ENCODE measurements around the gene SPTBN4.

Gene SPTBN4

DNA sequence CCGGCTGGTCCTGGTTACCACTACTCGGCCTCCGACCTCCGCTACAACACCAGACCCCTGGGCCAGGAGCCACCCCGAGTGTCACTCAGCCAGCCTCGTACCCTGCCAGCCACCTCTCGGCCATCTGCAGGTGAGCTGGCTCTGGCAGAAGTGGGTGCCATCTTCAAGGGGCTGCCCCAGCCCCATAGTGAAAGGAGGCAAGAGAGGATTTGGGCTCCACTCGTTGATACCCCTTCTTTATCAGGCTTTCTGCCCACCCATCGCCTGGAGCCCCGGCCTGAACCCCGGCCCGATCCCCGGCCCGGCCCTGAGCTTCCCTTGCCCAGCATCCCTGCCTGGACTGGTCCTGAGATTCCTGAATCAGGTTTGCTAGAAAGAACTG is 141.4 kb downstream of the SPTBN4 start:
- TF ChIP-seq CTCF (IDR thresholded peaks at IDR 0.05; ENCODE audit: control extremely low read depth, extremely low read depth, low read depth, missing control alignments) = no peak
- DNase-seq (ENCODE audit: extremely low spot score) = no peak
- CTCF ChIA-PET = interaction anchor here (1.5 to 2.9 kb wide), 2 partner anchors 26 to 59 kb away, joined by 3 to 16 read pairs; no protein-coding TSS in a partner anchor
- POLR2A ChIA-PET = interaction anchor here (0.5 kb wide), 1 partner anchor 281 kb away, joined by 4 read pairs; no protein-coding TSS in a partner anchor

DNA sequence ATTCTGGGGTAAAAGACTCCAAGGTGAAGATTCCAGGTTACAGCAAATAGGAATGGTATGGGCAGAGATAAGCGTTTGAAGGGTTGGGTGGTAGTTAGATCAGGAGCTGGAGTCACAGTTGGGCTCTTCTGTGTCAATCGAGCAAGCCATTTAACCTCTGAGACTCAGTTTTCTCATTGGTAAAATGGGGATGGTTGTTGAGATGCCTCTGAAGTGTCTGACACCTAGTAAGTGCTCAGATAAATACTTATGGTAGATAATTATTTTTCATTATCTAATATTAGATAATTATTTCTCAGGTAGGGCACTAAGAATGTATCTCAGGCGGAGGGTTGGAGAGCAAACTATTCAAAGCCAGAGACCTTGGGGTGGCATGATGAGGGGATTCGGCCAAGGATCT is 142.2 kb downstream of the SPTBN4 start:
- ChIA-PET CTCF (interaction anchor here (1.5 to 2.9 kb wide), 2 partner anchors 25 to 59 kb away, joined by 3 to 16 read pairs; no protein-coding TSS in a partner anchor), POLR2A (no interaction called here)
- TF ChIP-seq CTCF (IDR thresholded peaks at IDR 0.05; ENCODE audit: control extremely low read depth, extremely low read depth, low read depth, missing control alignments) = no peak
- DNase-seq (ENCODE audit: extremely low spot score) = no peak

DNA sequence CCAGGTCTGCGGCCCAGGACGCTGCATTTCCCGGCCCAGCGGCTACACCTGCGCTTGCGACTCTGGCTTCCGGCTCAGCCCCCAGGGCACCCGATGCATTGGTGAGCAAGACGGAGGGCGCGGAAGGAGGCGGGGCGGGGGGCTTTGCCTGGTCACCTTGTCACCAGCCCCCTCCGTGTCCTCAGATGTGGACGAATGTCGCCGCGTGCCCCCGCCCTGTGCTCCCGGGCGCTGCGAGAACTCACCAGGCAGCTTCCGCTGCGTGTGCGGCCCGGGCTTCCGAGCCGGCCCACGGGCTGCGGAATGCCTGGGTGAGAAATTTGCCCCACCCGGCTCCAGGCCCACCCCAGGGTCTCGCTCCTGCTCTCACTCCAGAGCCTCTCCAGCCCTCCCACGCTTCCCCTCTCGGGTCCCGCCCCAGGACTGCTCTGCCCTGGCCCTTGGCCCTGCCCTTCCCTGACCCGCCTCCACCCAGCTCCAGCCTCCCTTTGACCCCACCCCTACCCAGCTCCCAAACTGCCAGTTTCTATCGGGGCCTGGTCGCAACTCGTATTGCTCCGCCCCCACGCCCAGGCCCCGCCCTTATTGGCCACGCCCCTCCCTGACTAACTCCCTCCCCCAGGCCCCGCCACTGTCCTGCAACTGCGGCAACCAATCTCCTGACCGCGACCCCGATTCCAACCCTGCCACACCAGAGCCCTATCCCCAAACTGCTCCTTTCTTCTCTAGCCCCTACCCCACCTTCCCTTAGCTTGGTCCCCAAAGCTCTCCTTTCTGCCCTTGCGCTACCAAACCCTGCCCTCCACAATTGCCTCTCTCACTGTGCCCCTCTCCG is 143.0 kb downstream of the SPTBN4 start:
- no peak for TF ChIP-seq CTCF (IDR thresholded peaks at IDR 0.05; ENCODE audit: control extremely low read depth, extremely low read depth, low read depth, missing control alignments)
- POLR2A ChIA-PET = no interaction called here
- CTCF ChIA-PET = interaction anchor here (0.7 to 2.9 kb wide), 8 partner anchors 12 to 146 kb away, joined by 3 to 16 read pairs (median 3); no protein-coding TSS in a partner anchor
- peak; percentile 91 for DNase-seq (ENCODE audit: extremely low spot score)

- POLR2A ChIA-PET = no interaction called here
- DNase-seq (ENCODE audit: extremely low spot score) = no peak
- CTCF ChIA-PET = interaction anchor here (0.9 to 1.2 kb wide), 5 partner anchors 12 to 146 kb away, joined by 3 to 13 read pairs (median 3); no protein-coding TSS in a partner anchor
- no peak for TF ChIP-seq CTCF (IDR thresholded peaks at IDR 0.05; ENCODE audit: control extremely low read depth, extremely low read depth, low read depth, missing control alignments)
Observed at GRCh38 chr19:40610396-40611064, 143.7 kb downstream of the SPTBN4 start.

GRCh38 chr19:40611096-40611495 is 144.3 kb downstream of the SPTBN4 start:
- CTCF ChIA-PET = no interaction called here
- no peak for DNase-seq (ENCODE audit: extremely low spot score)
- no peak for TF ChIP-seq CTCF (IDR thresholded peaks at IDR 0.05; ENCODE audit: control extremely low read depth, extremely low read depth, low read depth, missing control alignments)
- POLR2A ChIA-PET = no interaction called here

- TF ChIP-seq CTCF (IDR thresholded peaks at IDR 0.05; ENCODE audit: control extremely low read depth, extremely low read depth, low read depth, missing control alignments) = no peak
- no peak for DNase-seq (ENCODE audit: extremely low spot score)
- ChIA-PET POLR2A (no interaction called here), CTCF (no interaction called here)
Observed at GRCh38 chr19:40611900-40612698, 145.3 kb downstream of the SPTBN4 start.
